MM.1S (cell line): ENCODE data around the gene CD1D.

Experiments
- DNase-seq: peaks from one replicate; pipeline ENCODE4 v3.0.0-alpha.2; 2015
- H2AFZ ChIP-seq: fragments of 300-600 bp; sonication (generic); 2 replicates; pipeline ENCODE4 v1.6.0; 2016; ENCODE audit warnings: antibody characterized with exemption, low read length
- H3F3A ChIP-seq: fragments of 300-600 bp; sonication (generic); 2 replicates; pipeline ENCODE4 v1.6.1; 2016; ENCODE audit warnings: mild to moderate bottlenecking, antibody characterized with exemption, low read length, moderate library complexity, mixed read lengths; ENCODE audit not compliant: insufficient read depth
- H3K27ac ChIP-seq: fragments of 300-600 bp; sonication (generic); 2 replicates; pipeline ENCODE4 v1.5.1; 2016; ENCODE audit warnings: mild to moderate bottlenecking, low read length
- H3K27me3 ChIP-seq: fragments of 300-600 bp; sonication (generic); replicated peaks from 2 replicates; pipeline ENCODE4 v1.6.0; 2016; ENCODE audit warnings: low read length; ENCODE audit not compliant: insufficient read depth
- H3K36me3 ChIP-seq: fragments of 300-600 bp; sonication (generic); replicated peaks from 2 replicates; pipeline ENCODE4 v1.6.1; 2016; ENCODE audit warnings: mild to moderate bottlenecking, low read length, mixed read lengths; ENCODE audit not compliant: insufficient read depth
- H3K4me1 ChIP-seq: fragments of 300-600 bp; sonication (generic); 2 replicates; pipeline ENCODE4 v1.6.1; 2016; ENCODE audit warnings: low read length, mixed read lengths
- H3K4me2 ChIP-seq: fragments of 300-600 bp; sonication (generic); 2 replicates; pipeline ENCODE4 v1.6.0; 2016; ENCODE audit warnings: low read depth, low read length
- H3K4me3 ChIP-seq: fragments of 300-600 bp; sonication (generic); 2 replicates; pipeline ENCODE4 v1.5.1; 2016; ENCODE audit warnings: low read length, mixed read lengths
- H3K79me2 ChIP-seq: fragments of 300-600 bp; sonication (generic); 2 replicates; pipeline ENCODE4 v1.6.1; 2016; ENCODE audit warnings: mixed run types, low read length, mixed read lengths
- H3K9ac ChIP-seq: fragments of 300-600 bp; sonication (generic); 2 replicates; pipeline ENCODE4 v1.6.1; 2016; ENCODE audit warnings: low read length, mixed read lengths
- H3K9me2 ChIP-seq: fragments of 300-600 bp; sonication (generic); replicated peaks from 2 replicates; pipeline ENCODE4 v1.6.1; 2016; ENCODE audit warnings: mild to moderate bottlenecking, low read length, mixed read lengths; ENCODE audit not compliant: insufficient read depth
- H3K9me3 ChIP-seq: fragments of 300-600 bp; sonication (generic); replicated peaks from 2 replicates; pipeline ENCODE4 v1.6.1; 2016; ENCODE audit warnings: mild to moderate bottlenecking, low read length, mixed read lengths; ENCODE audit not compliant: insufficient read depth
- H4K20me1 ChIP-seq: fragments of 300-600 bp; sonication (generic); 2 replicates; pipeline ENCODE4 v1.6.1; 2016; ENCODE audit warnings: mild to moderate bottlenecking, low read length, moderate library complexity, mixed read lengths; ENCODE audit not compliant: insufficient read depth
- EZH2 ChIP-seq: fragments of 300-600 bp; sonication (generic); optimal IDR thresholded peaks from 2 replicates; pipeline ENCODE3; 2017; ENCODE audit warnings: low read depth, mild to moderate bottlenecking, antibody characterized with exemption, low read length, mixed read lengths
- EZH2phosphoT487 ChIP-seq: fragments of 300-600 bp; sonication (generic); IDR thresholded peaks from 2 replicates; pipeline ENCODE4 v1.6.1; 2018; ENCODE audit warnings: antibody characterized with exemption, low read length
- TF ChIP-seq, protein P1 (sequence below): fragments of 300-600 bp; sonication (generic); IDR thresholded peaks from 2 replicates; pipeline ENCODE4 v1.5.1; 2016; ENCODE audit warnings: antibody characterized with exemption, low read length, mixed read lengths

CD1D gene

DNA sequence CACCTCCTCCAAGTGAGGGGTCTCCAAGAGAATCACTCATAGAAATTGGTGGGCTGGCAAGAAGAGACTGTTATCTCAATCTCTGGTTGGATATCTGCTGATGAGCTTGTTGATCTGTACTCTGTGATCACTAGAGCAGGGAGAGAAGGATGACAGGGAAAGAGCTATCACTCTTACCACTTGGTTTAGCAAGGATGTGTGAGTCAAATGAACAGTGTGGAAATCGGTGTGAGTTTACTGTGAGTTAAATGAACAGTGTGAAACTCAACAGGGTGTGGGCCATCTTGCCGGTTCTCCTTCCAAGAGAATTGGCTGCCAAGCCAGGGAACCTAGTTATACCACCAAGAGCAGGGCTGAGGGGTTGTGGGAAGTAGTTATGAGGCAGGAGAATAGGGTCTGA lies 33.3 kb upstream of the CD1D start:
- Histone ChIP-seq H3K9me3 (no peaks in the 10 kb centered on the region), H3K4me3 (no peak overlapping the region), H4K20me1 (no peaks in the 10 kb centered on the region), H3K27me3 (peaks cover 62% of the 10 kb centered on the region), H3K9ac (no peak overlapping the region), H2AFZ (no peak overlapping the region), H3K27ac (no peak overlapping the region), H3K9me2 (no peaks in the 10 kb centered on the region), H3K79me2 (no peaks in the 10 kb centered on the region), H3F3A (no peaks in the 10 kb centered on the region), H3K4me1 (no peaks in the 10 kb centered on the region; the same call in 1 of the 2 replicates), H3K4me2 (no peak overlapping the region), H3K36me3 (no peaks in the 10 kb centered on the region)
- TF ChIP-seq, protein P1, sequence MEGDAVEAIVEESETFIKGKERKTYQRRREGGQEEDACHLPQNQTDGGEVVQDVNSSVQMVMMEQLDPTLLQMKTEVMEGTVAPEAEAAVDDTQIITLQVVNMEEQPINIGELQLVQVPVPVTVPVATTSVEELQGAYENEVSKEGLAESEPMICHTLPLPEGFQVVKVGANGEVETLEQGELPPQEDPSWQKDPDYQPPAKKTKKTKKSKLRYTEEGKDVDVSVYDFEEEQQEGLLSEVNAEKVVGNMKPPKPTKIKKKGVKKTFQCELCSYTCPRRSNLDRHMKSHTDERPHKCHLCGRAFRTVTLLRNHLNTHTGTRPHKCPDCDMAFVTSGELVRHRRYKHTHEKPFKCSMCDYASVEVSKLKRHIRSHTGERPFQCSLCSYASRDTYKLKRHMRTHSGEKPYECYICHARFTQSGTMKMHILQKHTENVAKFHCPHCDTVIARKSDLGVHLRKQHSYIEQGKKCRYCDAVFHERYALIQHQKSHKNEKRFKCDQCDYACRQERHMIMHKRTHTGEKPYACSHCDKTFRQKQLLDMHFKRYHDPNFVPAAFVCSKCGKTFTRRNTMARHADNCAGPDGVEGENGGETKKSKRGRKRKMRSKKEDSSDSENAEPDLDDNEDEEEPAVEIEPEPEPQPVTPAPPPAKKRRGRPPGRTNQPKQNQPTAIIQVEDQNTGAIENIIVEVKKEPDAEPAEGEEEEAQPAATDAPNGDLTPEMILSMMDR = no peak
- TF ChIP-seq EZH2phosphoT487 (no peak), EZH2 (no peak)
- DNase-seq = no peak

DNA sequence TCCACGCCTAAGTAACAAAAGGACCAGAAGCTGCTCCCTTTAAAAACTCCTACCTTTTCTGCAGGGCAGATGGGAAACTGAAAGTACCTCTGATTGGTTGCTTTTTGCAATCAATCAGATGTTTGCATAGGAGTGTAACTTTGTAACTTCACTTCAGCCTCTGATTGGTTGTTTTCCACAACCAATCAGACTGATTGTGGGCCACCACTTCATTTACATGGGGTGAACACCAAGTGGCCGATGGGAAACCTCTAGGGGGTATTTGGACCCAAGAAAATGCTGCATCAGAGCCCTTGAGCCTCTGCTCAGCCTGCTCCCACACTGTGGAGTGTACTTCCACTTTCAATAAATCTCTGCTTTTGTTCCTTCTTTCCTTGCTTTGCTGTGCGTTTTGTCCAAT lies 32.8 kb upstream of the CD1D start:
- TF ChIP-seq EZH2phosphoT487 (no peak), EZH2 (no peak)
- TF ChIP-seq, protein P1 = no peak

DNA sequence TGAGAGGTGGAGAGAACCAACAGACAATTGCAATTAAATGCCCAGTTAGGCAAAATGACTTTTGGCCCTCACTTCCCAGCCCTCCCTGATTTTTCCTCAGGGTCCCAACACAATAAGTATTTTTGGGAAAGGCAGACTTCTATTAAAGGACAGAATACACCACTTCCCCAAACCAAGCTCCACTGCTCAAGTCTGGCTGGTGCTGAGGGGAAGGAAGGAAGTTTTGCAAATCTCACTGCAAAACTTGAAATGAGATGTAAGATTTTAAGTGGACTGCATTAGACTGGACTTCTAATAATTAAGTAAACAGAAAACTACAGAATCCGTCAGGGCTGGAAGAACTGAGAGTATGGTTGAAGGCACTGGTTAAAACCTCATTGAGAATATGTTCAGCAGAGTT lies 32.2 kb upstream of the CD1D start:
- Histone ChIP-seq H3K9me3 (no peaks in the 10 kb centered on the region), H3K79me2 (no peaks in the 10 kb centered on the region), H3F3A (no peaks in the 10 kb centered on the region), H3K9me2 (no peaks in the 10 kb centered on the region), H3K9ac (no peak overlapping the region), H3K27me3 (peaks cover 73% of the 10 kb centered on the region), H3K4me2 (no peak overlapping the region), H3K4me3 (no peak overlapping the region), H2AFZ (no peak overlapping the region), H3K4me1 (no peaks in the 10 kb centered on the region; the same call in 1 of the 2 replicates), H3K27ac (no peak overlapping the region), H4K20me1 (no peaks in the 10 kb centered on the region), H3K36me3 (no peaks in the 10 kb centered on the region)
- TF ChIP-seq, protein P1 = no peak
- TF ChIP-seq EZH2 = no peak
- TF ChIP-seq EZH2phosphoT487 = no peak
- no peak for DNase-seq

More for the DNA sequence above, 32.8 kb upstream of the CD1D start:
- Histone ChIP-seq H2AFZ (no peak overlapping the region), H4K20me1 (no peaks in the 10 kb centered on the region), H3K79me2 (no peaks in the 10 kb centered on the region), H3K9me3 (no peaks in the 10 kb centered on the region), H3K9me2 (no peaks in the 10 kb centered on the region), H3K4me1 (no peaks in the 10 kb centered on the region; the same call in 1 of the 2 replicates), H3K4me2 (no peak overlapping the region), H3K9ac (no peak overlapping the region), H3K27ac (no peak overlapping the region), H3K4me3 (no peak overlapping the region), H3K36me3 (no peaks in the 10 kb centered on the region), H3F3A (no peaks in the 10 kb centered on the region), H3K27me3 (peaks cover 67% of the 10 kb centered on the region)
- DNase-seq = peak; percentile 28
